ENCODE results near the gene PCLO. TPM values are rescaled to one million over a fixed set of nuclear protein-coding genes. Genes with fewer than 3 reads are reported as not detected.

Gene PCLO
- polyA plus RNA-seq, 3 donors, result not detected

DNA sequence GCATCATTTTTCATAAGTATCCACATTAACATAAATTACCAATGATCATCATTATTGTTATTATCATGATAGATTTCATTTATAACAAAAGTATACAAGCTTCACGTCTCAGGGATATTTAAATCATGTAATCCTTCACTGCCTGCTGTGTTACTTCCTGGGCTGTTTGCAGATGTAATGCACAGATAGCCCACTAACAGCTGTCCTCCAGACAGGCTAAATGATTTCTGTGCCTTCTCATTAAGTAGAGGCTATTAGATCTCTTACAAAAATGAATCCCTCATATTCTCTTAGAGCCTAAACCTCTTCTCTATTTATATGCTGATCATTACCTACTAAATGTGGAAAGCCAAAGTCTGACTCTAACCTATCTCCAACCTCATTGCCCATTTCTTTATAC, 9.3 kb downstream of the PCLO start:
- Histone ChIP-seq H3K9me3 (replicated peaks in 1 of 2; ENCODE audit: control insufficient read depth in 1 of 2, insufficient read depth in 1 of 2, low read length in 2 of 2) (no peaks in the 10 kb centered on the region), H3K4me2 (replicated peaks; ENCODE audit: extremely low read depth, low read length, poor library complexity, severe bottlenecking) (no peak overlapping the region), H3K79me2 (ENCODE audit: insufficient read depth, low read length) (no peaks in the 10 kb centered on the region), H3K27me3 (ENCODE audit: control insufficient read depth in 2 of 2, insufficient read depth in 2 of 2, low read length in 2 of 2) (no peaks in the 10 kb centered on the region), H3K4me3 (replicated peaks in 1 of 3; ENCODE audit: low read depth in 2 of 3, low read length in 3 of 3) (no peak overlapping the region), H3K36me3 (replicated peaks in 1 of 2; ENCODE audit: control insufficient read depth in 1 of 2, insufficient read depth in 2 of 2, low read length in 2 of 2) (no peaks in the 10 kb centered on the region), H3K4me1 (ENCODE audit: control insufficient read depth in 1 of 2, insufficient read depth in 2 of 2, low read length in 2 of 2) (no peaks in the 10 kb centered on the region), H3K9ac (ENCODE audit: insufficient read depth, low read length, poor library complexity, severe bottlenecking) (no peak overlapping the region), H3K27ac (ENCODE audit: low read depth in 1 of 2, low read length in 2 of 2) (no peak overlapping the region), H4K20me1 (ENCODE audit: insufficient read depth, low read length) (no peaks in the 10 kb centered on the region), H2AFZ (ENCODE audit: insufficient read depth, low read depth, low read length, poor library complexity, severe bottlenecking) (no peak overlapping the region)
- TF ChIP-seq, protein P1, sequence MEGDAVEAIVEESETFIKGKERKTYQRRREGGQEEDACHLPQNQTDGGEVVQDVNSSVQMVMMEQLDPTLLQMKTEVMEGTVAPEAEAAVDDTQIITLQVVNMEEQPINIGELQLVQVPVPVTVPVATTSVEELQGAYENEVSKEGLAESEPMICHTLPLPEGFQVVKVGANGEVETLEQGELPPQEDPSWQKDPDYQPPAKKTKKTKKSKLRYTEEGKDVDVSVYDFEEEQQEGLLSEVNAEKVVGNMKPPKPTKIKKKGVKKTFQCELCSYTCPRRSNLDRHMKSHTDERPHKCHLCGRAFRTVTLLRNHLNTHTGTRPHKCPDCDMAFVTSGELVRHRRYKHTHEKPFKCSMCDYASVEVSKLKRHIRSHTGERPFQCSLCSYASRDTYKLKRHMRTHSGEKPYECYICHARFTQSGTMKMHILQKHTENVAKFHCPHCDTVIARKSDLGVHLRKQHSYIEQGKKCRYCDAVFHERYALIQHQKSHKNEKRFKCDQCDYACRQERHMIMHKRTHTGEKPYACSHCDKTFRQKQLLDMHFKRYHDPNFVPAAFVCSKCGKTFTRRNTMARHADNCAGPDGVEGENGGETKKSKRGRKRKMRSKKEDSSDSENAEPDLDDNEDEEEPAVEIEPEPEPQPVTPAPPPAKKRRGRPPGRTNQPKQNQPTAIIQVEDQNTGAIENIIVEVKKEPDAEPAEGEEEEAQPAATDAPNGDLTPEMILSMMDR (IDR thresholded peaks at IDR 0.05), result no peak
- no peak for DNase-seq
- Mint-ChIP-seq H3K27me3 (ENCODE audit: low read depth in 3 of 3) (no peaks in the 10 kb centered on the region), H3K9me3 (peaks cover 0 to 3% (median 0%) of the 10 kb centered on the region in 7 donors), H3K36me3 (no peaks in the 10 kb centered on the region), H3K4me1 (no peaks in the 10 kb centered on the region), H3K27ac (no peak overlapping the region), H3K4me3 (no peak overlapping the region)
- no CpG with 5 or more reads among the region's 1 CpG for WGBS (ENCODE audit: insufficient coverage)
- intact Hi-C loops (cut with micrococcal nuclease), result no loop called here

DNA sequence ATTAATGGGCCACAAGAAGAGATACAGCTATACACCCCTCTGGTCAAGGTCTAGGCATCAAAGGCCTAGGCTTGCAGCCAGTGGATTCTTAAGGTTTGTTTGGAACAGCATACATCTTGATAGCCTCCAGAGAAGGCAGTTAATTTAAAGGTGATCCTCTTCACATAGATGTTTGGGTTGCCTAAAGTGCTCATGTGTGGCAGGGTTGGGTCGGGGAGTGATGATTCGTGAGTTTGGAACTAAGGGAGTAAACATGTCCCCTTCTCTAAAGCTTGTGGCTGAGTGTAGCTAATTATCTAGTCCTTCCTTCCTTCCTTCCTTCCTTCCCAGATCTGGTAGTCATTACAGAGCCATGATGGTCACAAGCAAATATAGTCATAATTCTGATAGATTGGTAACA, 12.4 kb downstream of the PCLO start:
- no peaks in the 10 kb centered on the region for H3K4me1 Mint-ChIP-seq
- no CpG with 5 or more reads among the region's 2 CpGs for WGBS (ENCODE audit: insufficient coverage)
- intact Hi-C loops (cut with micrococcal nuclease), result no loop called here

More for the DNA sequence above, 12.4 kb downstream of the PCLO start:
- Histone ChIP-seq H3K4me1 (ENCODE audit: control insufficient read depth in 1 of 2, insufficient read depth in 2 of 2, low read length in 2 of 2) (no peaks in the 10 kb centered on the region), H3K27me3 (ENCODE audit: control insufficient read depth in 2 of 2, insufficient read depth in 2 of 2, low read length in 2 of 2) (no peaks in the 10 kb centered on the region), H3K27ac (ENCODE audit: low read depth in 1 of 2, low read length in 2 of 2) (no peak overlapping the region), H3K4me2 (replicated peaks; ENCODE audit: extremely low read depth, low read length, poor library complexity, severe bottlenecking) (no peak overlapping the region), H4K20me1 (ENCODE audit: insufficient read depth, low read length) (no peaks in the 10 kb centered on the region), H3K9ac (ENCODE audit: insufficient read depth, low read length, poor library complexity, severe bottlenecking) (no peak overlapping the region), H3K4me3 (replicated peaks in 1 of 3; ENCODE audit: low read depth in 2 of 3, low read length in 3 of 3) (no peak overlapping the region), H3K36me3 (replicated peaks in 1 of 2; ENCODE audit: control insufficient read depth in 1 of 2, insufficient read depth in 2 of 2, low read length in 2 of 2) (no peaks in the 10 kb centered on the region), H2AFZ (ENCODE audit: insufficient read depth, low read depth, low read length, poor library complexity, severe bottlenecking) (no peak overlapping the region), H3K9me3 (replicated peaks in 1 of 2; ENCODE audit: control insufficient read depth in 1 of 2, insufficient read depth in 1 of 2, low read length in 2 of 2) (no peaks in the 10 kb centered on the region), H3K79me2 (ENCODE audit: insufficient read depth, low read length) (no peaks in the 10 kb centered on the region)
- no peaks in the 10 kb centered on the region for H3K36me3 Mint-ChIP-seq
- TF ChIP-seq, protein P1 (IDR thresholded peaks at IDR 0.05), result no peak
- peaks cover 0 to 3% (median 0%) of the 10 kb centered on the region in 7 donors for H3K9me3 Mint-ChIP-seq
- DNase-seq, result no peak
- H3K27me3 Mint-ChIP-seq (ENCODE audit: low read depth in 3 of 3), result peaks cover 0 to 2% (median 0%) of the 10 kb centered on the region in 3 donors
- H3K4me3 Mint-ChIP-seq, result no peak overlapping the region
- H3K27ac Mint-ChIP-seq, result no peak overlapping the region
